ENCODE results near the gene LSR.
"Not testable (repeated sequence)": the region's sequence is repeated elsewhere in the genome, so short reads cannot be mapped to it uniquely, and the experiment has no call there.

LSR gene

DNA sequence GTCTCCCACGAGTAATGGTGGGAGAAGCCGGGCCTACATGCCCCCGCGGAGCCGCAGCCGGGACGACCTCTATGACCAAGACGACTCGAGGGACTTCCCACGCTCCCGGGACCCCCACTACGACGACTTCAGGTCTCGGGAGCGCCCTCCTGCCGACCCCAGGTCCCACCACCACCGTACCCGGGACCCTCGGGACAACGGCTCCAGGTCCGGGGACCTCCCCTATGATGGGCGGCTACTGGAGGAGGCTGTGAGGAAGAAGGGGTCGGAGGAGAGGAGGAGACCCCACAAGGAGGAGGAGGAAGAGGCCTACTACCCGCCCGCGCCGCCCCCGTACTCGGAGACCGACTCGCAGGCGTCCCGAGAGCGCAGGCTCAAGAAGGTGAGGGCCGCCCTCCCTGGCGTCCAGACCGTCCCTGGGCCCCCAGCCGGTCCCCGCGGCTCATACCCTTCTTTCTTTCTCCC is 18.6 kb downstream of the LSR start:
- DNase-seq (ENCODE audit: low spot score) = no peak

- DNase-seq (ENCODE audit: low spot score) = peak; percentile 85
Observed at GRCh38 chr19:35267818-35268535, 19.2 kb downstream of the LSR start.

DNA sequence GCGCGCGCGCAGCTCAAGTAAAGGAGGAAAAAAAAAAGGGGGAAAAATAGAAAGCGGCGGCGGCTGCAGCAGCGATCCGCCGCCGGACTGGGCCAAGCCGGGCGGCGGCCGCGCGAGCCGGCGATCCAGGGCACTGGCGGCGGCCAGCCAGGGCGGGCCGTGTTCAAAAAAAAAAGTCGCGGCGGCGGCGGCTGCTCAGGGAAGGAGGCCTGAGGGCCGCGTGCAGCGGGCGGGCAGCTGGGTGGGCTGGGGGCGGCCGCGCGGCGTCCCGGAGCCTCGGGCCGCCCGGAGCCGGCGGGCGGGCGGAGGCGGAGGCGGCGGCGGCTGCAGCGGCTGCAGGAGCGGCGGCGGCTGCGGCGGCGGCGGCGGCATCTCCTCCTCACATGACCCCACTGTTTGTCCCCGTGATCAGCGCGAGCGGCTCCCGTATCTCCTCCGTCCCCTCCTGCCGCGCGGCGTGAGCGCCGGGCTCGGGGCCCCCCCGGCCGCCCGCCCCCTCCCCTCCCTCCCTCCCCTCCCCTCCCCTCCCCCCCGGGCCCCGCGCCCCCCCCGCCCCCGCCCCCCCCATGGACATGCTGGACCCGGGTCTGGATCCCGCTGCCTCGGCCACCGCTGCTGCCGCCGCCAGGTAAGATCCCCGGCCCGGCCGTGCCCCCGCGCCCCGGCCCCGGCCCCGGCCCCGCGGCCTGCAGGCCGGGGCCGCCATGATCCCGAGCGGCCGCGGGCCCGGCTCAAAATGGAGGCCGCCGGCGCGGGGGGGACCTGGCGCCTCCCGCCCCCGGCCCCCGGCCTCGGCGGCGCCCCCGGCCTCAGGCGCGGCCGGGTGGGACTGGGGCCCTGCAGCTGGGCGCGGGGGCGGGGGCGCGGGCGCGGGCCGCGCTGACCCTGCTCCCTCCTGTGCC is 20.0 kb downstream of the LSR start, which contains the start of gene USF2:
TSS of gene USF2 (plus strand) at position 427 of the 902 bp plus-strand sequence. CDS start at position 567, 140 bp downstream.
- DNase-seq (ENCODE audit: low spot score) = peak; percentile 54

GRCh38 chr19:35269438-35270117 is 20.8 kb downstream of the LSR start:
- peak; percentile 77 for DNase-seq (ENCODE audit: low spot score)

GRCh38 chr19:35270381-35270811 is 21.6 kb downstream of the LSR start:
- DNase-seq (ENCODE audit: low spot score) = no peak

DNA sequence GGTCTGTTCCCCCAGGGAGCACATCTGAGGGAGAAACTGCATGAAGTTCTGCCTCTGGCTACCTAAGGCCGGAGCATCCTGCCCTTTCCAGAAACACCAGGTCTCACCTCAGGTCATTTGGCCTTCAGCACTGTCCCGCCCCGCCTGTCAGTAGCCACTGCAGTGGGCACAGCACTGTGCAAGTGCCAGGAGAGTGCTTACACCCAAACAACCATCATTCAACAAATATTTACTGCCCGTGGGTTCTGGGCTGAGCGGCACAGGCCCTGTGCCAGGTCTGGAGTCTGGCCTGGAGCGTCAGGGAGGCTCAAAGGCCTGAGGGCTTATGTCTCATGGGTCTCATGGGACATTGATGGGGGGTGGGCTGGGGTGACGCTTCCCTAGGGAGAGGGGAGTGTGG is 22.7 kb downstream of the LSR start:
- DNase-seq (ENCODE audit: low spot score) = no peak

DNA sequence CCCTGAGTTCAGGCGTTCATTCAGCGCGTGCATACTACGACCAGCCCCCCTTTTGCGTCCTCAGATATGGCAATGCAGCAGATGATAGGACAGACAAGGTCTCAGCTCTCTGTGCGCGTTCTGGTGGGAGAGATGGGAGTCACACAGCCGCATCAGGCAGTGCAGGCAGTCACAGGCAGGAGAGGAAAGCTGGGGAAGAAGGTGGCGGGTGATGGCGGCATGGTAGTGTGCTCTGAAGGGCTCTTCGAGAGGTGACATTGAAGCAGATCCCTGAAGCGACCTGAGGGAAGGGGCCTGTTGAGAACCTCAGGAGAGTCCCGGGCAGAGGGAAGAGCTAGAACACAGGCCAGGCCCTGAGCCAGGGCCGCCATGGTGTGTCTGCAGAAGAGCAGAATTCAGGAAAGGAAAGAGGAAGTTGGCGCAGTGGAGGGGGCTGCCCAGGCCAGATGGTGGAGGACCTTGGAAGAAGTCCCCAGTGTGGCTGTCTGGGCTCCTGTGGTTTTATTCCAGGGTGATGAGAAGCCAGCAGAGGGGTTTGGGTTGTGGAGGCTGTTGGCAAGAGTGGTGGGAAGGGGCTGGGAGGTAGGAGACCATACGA is 23.4 kb downstream of the LSR start:
- no peak for DNase-seq (ENCODE audit: low spot score)

- no peak for DNase-seq (ENCODE audit: low spot score)
Observed at GRCh38 chr19:35272954-35273649, 24.3 kb downstream of the LSR start.

DNA sequence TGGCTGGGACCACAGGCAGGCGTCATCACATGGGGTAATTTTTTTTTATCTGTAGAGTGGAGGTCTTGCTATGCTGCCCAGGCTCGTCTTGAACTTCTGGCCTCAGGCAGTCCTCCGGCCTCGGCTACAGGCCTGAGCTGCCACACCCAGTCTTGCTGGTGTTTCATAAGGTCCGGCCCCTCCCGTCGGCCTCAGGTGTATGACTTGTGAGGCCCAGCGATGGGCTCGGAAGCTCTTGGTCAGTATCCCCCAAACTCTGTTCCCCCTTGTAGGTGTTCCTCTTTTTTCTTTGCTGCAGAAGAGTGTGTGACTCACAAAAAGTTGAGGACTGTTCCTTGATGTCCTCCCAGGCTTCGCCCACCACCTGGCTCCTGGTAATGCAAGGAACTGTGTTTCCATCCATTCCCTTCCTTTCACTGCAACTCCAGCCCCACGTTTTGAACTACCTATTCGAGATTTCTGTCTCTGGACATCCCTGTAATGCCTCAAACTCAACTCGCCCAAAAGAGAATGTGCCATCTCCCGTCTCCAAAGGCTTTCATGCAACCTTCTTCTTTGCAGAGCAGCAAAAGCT is 25.0 kb downstream of the LSR start:
- no peak for DNase-seq (ENCODE audit: low spot score)

GRCh38 chr19:35274323-35274722 is 25.5 kb downstream of the LSR start:
- no peak for DNase-seq (ENCODE audit: low spot score)

DNA sequence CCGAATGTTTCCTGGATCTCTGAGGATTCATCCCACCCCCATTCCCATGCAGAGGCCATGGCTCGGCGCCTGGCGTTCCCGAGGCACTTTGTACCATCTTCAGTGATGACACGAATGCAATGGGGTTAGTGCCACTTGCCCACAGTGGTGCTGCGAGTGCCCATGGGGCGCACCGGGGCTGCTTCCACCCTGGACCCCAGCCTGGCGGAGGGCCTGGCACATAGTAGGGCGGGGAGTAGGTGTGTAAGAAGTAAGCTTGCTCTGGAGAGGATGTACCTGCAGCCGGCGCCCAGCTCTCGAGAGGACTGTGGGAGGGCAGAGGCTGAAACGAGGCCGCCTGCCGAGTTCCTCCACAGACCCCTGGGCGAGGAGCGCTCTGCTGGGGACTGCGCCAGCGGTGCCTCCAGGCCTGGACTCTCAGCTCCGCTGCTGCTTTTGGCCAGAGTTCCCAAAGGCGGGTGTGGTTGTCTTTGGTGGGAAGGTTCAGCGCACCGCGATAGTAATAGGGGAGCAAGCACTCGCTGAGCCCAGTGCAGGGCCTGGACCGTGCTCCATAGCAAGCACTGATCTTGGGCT is 28.0 kb downstream of the LSR start:
- DNase-seq (ENCODE audit: low spot score) = no peak

DNA sequence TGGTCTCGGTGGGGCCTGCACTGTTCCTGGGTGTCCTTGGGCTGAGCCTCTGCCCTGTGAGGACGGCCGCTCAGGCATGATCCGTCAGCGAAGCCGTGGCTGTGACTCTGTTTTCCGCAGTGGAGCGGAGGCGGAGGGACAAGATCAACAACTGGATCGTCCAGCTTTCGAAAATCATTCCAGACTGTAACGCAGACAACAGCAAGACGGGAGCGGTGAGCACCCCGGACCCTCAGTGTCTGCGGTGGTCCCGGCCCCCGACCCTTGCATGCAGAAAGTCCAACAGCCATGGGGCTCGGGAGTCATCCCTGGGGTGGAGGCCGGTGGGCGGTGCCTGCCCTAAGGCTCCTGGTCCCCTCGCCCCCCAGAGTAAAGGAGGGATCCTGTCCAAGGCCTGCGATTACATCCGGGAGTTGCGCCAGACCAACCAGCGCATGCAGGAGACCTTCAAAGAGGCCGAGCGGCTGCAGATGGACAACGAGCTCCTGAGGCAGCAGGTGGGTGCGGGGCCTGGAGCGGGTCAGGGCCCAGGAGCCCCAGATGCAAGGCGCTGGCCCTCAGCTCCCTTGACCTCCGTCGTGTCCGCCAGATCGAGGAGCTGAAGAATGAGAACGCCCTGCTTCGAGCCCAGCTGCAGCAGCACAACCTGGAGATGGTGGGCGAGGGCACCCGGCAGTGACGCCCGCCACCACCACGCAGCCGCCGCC is 29.9 kb downstream of the LSR start:
- DNase-seq (ENCODE audit: low spot score) = no peak

- no peak for DNase-seq (ENCODE audit: low spot score)
Observed at GRCh38 chr19:35279374-35279773, 30.6 kb downstream of the LSR start.

DNA sequence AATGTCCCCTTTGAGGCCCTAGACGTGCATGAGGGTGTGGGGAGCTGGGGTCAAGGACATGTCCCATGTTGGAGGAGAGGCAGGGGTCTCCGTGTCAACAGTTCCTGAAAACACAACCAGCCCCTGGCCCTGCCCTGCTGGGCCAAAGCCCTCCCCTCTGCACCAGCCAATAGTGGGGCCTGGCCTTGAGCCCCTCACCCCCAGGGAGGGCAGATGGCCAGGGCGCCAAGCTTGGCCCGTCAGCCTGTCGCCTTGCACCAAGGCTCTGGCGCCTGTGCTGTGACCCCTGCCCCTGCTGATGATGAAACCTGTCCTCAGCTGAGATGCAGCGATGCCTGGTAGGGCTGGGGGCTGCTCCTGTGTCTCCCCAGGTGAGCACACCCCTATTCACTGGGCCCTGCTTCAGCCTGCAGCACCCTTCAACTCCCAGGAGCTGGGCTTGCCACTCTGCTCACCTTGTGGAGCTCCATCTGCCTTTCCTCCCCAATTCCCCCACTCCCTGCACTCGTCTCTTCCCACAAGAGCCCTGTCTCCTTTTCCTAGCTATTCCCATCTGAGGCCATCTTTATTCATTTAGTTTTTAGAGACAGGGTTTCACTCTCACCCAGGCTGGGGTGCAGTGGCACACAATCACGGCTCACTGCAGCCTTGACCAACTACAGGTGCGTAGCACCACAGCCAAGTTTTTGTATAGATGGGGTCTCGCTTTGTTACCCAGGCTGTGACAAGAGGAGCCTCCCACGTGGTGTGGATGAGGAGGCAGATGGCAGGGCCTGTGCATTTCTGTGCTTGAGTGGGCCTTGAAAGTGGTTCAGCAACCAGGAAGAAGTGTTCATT is 31.4 kb downstream of the LSR start:
- DNase-seq (ENCODE audit: low spot score) = no peak

GRCh38 chr19:35281303-35281702 is 32.5 kb downstream of the LSR start:
- no peak for DNase-seq (ENCODE audit: low spot score)

GRCh38 chr19:35284153-35285094 is 35.6 kb downstream of the LSR start:
- no peak for DNase-seq (ENCODE audit: low spot score)

DNA sequence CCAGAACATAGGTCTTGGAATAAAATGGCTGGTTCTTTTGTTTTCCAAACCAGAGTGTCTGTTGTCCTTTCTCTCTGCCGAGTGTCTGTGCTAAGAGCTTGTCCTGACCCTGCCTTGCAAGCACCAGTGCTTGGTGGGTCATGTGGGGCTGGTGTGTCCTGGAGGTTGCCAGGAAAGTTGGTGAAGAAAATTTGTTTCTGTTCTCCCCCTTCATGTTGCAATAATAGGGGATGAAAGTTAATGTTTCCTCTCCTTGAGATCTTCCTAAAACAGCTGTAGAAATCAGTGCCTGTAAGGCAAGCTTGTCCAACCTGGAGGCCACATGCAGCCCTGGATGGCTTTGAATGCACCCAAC is 36.3 kb downstream of the LSR start:
- no peak for DNase-seq (ENCODE audit: low spot score)

- not testable (repeated sequence) for DNase-seq (ENCODE audit: low spot score)
Observed at GRCh38 chr19:35285465-35285864, 36.7 kb downstream of the LSR start.

Data from hematopoietic multipotent progenitor cell treated with erythropoietin and hydrocortisone succinate and interleukin-3 and kit ligand, for 15 days (in vitro differentiated cells).